Endothelial cell of umbilical vein (primary cell): Measurements from ENCODE around the gene OR2L3. TPM values are rescaled to one million over a fixed set of nuclear protein-coding genes. Genes with fewer than 3 reads are reported as not detected.
A peak's percentile ranks its signal among the peaks of the same experiment; 100 is the strongest.

Source experiments
- Bru-seq: library from RNA; stranded (reverse); fragments of 400-500 nt; gene quantifications from one replicate; lab custom pipeline; 2021; lab: Mats Ljungman, UMichigan
- BruChase-seq, 2 experiments: library from RNA; stranded (reverse); fragments of 400-500 nt; gene quantifications; one replicate each; lab custom pipeline; 2021; lab: Mats Ljungman, UMichigan
- BruUV-seq: library from RNA; stranded (reverse); fragments of 400-500 nt; replicated peaks from 2 replicates; lab custom pipeline; 2021; lab: Mats Ljungman, UMichigan
- CTCF ChIA-PET: fragments of 300-600, 350-600 bp; sonication (Branson Sonifier 250); formaldehyde crosslinking; loops from one replicate; lab custom pipeline; 2021; ENCODE audit warnings: antibody characterized with exemption, inconsistent platforms; lab: Charles Lee
- POLR2A ChIA-PET: fragments of 300-600, 350-600 bp; sonication (Branson Sonifier 250); formaldehyde crosslinking; loops from one replicate; lab custom pipeline; 2021; ENCODE audit warnings: antibody characterized with exemption, inconsistent platforms; lab: Charles Lee
- DNase-seq: peaks from one replicate; pipeline ENCODE4 v3.0.0-alpha.2; 2011; ENCODE audit warnings: low read depth, low spot score
- FAIRE-seq: peaks from 2 replicates; lab custom pipeline; 2011; peaks lifted over from hg19 to GRCh38; lab: Jason Lieb, UNC
- H2AFZ ChIP-seq: 2 replicates; pipeline ENCODE4 v1.6.0; 2012; ENCODE audit warnings: low read depth, low read length, control low read depth, inconsistent platforms
- H3K27ac ChIP-seq: 2 replicates; pipeline ENCODE4 v1.5.1; 2011; ENCODE audit warnings: low read depth, mild to moderate bottlenecking, control low read depth, low read length, moderate library complexity; ENCODE audit not compliant: insufficient read depth
- H3K27me3 ChIP-seq, 2 experiments: 2 replicates each; pipeline versions ENCODE4 v1.6.0 to v1.6.1; 2011; ENCODE audit warnings: low read length in 2 of 2, mixed read lengths in 1 of 2; ENCODE audit not compliant: control insufficient read depth in 2 of 2, insufficient read depth in 2 of 2
- H3K36me3 ChIP-seq, 2 experiments: 2 replicates in 1 of 2; 3 replicates in 1 of 2; pipeline ENCODE4 v1.5.1; 2011; ENCODE audit warnings: low read length in 2 of 2, mild to moderate bottlenecking in 1 of 2, moderate library complexity in 1 of 2; ENCODE audit not compliant: control insufficient read depth in 2 of 2, insufficient read depth in 2 of 2; ENCODE audit errors: extremely low read depth in 1 of 2
- H3K4me1 ChIP-seq: 3 replicates; pipeline ENCODE4 v1.5.1; 2011; ENCODE audit warnings: mild to moderate bottlenecking, low read length; ENCODE audit not compliant: control insufficient read depth, insufficient read depth; ENCODE audit errors: extremely low read depth
- H3K4me2 ChIP-seq: 2 replicates; pipeline ENCODE4 v1.6.1; 2011; ENCODE audit warnings: low read length, control low read depth, mixed read lengths; ENCODE audit not compliant: insufficient read depth
- H3K4me3 ChIP-seq, 3 experiments: fragments of 200-600 bp in 1 of 3; sonication (generic), shearing (Covaris generic) in 1 of 3; replicated peaks in 1 of 3; 2 replicates each; pipeline ENCODE4 v1.5.1; 2011 to 2016; ENCODE audit warnings: control low read depth in 3 of 3, low read length in 3 of 3, mild to moderate bottlenecking in 2 of 3, inconsistent platforms in 1 of 3, low read depth in 1 of 3, moderate library complexity in 1 of 3; ENCODE audit not compliant: insufficient read depth in 1 of 3
- H3K79me2 ChIP-seq: 2 replicates; pipeline ENCODE4 v1.6.0; 2012; ENCODE audit warnings: low read length, inconsistent platforms; ENCODE audit not compliant: control insufficient read depth, insufficient read depth
- H3K9ac ChIP-seq: replicated peaks from 2 replicates; pipeline ENCODE3; 2011; ENCODE audit warnings: low read length, control low read depth; ENCODE audit not compliant: insufficient read depth; ENCODE audit errors: extremely low read depth
- H3K9me1 ChIP-seq: replicated peaks from 3 replicates; pipeline ENCODE4 v1.6.0; 2011; ENCODE audit warnings: mild to moderate bottlenecking, low read length; ENCODE audit not compliant: control insufficient read depth, insufficient read depth; ENCODE audit errors: extremely low read depth
- H3K9me3 ChIP-seq: replicated peaks from 2 replicates; pipeline ENCODE4 v1.5.1; 2012; ENCODE audit warnings: low read length, inconsistent platforms; ENCODE audit not compliant: control insufficient read depth, insufficient read depth
- H4K20me1 ChIP-seq: replicated peaks from 2 replicates; pipeline ENCODE3; 2011; ENCODE audit warnings: mild to moderate bottlenecking, low read length; ENCODE audit not compliant: control insufficient read depth, insufficient read depth; ENCODE audit errors: extremely low read depth
- CTCF ChIP-seq, 2 donors: IDR thresholded peaks; 1 replicate in 1 of 2; 2 replicates in 1 of 2; pipeline ENCODE4 v1.5.1; 2011; ENCODE audit warnings: low read length in 2 of 2, mild to moderate bottlenecking in 2 of 2, moderate library complexity in 2 of 2, control low read depth in 1 of 2, inconsistent platforms in 1 of 2, low read depth in 1 of 2; ENCODE audit not compliant: insufficient read depth in 1 of 2; ENCODE audit errors: extremely low read depth in 1 of 2
- EZH2 ChIP-seq: IDR thresholded peaks from 2 replicates; pipeline ENCODE4 v1.6.1; 2012; ENCODE audit warnings: borderline replicate concordance, low read depth, mild to moderate bottlenecking, moderate library complexity, low read length, inconsistent platforms; ENCODE audit not compliant: severe bottlenecking
- FOS ChIP-seq: IDR thresholded peaks from 2 replicates; pipeline ENCODE4 v1.6.1; 2011; ENCODE audit warnings: mild to moderate bottlenecking, low read length, moderate library complexity, borderline replicate concordance; ENCODE audit not compliant: insufficient read depth
- GATA2 ChIP-seq: IDR thresholded peaks from 2 replicates; pipeline ENCODE4 v1.7.0; 2011; ENCODE audit warnings: low read depth, mild to moderate bottlenecking, moderate library complexity, mixed read lengths, low read length; ENCODE audit not compliant: insufficient read length, insufficient read depth
- JUN ChIP-seq: IDR thresholded peaks from 2 replicates; pipeline ENCODE4 v1.6.1; 2011; ENCODE audit warnings: borderline replicate concordance, low read depth; ENCODE audit not compliant: insufficient read length, insufficient read depth
- MYC ChIP-seq: IDR thresholded peaks from one replicate; pipeline ENCODE4 v1.6.1; 2011; ENCODE audit warnings: mild to moderate bottlenecking, low read depth, low read length
- POLR2A ChIP-seq: IDR thresholded peaks from 2 replicates; pipeline ENCODE4 v1.6.1; 2012; ENCODE audit warnings: low read depth, mild to moderate bottlenecking, control low read depth, low read length
- POLR2AphosphoS5 ChIP-seq: IDR thresholded peaks from 2 replicates; pipeline ENCODE4 v1.6.1; 2012; ENCODE audit warnings: low read depth, mild to moderate bottlenecking, control low read depth, low read length, moderate library complexity; ENCODE audit not compliant: insufficient read depth
- dilution Hi-C: fragments of 300-500 bp; cut with MboI; formaldehyde crosslinking; loops from one replicate; pipeline ENCODE4 v1.15.0; 2019; ENCODE audit warnings: low sequenced_read_pairs; ENCODE audit not compliant: extremely low pct_ligation_motif_present
- intact Hi-C: fragments of 100-400 bp; cut with micrococcal nuclease; formaldehyde crosslinking; loops from one replicate; pipeline ENCODE4 v1.10.0; 2022
- long read RNA-seq: library from polyadenylated mRNA; stranded (forward); transcript quantifications from one replicate; pipeline ENCODE4 v2.0.0, GENCODE V29; 2021
- polyA minus RNA-seq, 3 experiments: library from RNA; depleted of rRNA, polyadenylated mRNA; stranded (reverse); fragments of >200 nt; gene quantifications; 1 replicate in 1 of 3; 2 replicates in 2 of 3; pipeline ENCODE4 v1.2.3, GENCODE V29; 2011
- polyA plus RNA-seq, 4 experiments: library from polyadenylated mRNA; depleted of rRNA in 3 of 4; stranded (reverse) in 3 of 4; unstranded in 1 of 4; fragments of >200 nt; gene quantifications; 2 replicates each; pipeline versions ENCODE4 v1.2.1 to v1.2.3, GENCODE V29; 2011 to 2012; ENCODE audit warnings: missing spikeins in 1 of 4
- total RNA-seq: library from RNA; stranded (reverse); gene quantifications from 2 replicates; pipeline ENCODE4 v1.2.3, GENCODE V29; 2021
- TF ChIP-seq, protein P1 (sequence below): IDR thresholded peaks from 2 replicates; pipeline ENCODE4 v1.6.1; 2011; ENCODE audit not compliant: insufficient read depth, insufficient read length

The OR2L3 gene
- not detected in 2 replicates for total RNA-seq
- polyA plus RNA-seq, result not detected in 2 replicates
- not detected in 2 replicates for polyA plus RNA-seq (2011; cell fraction: cytosol; rRNA removed)
- polyA plus RNA-seq (2011; cell fraction: nucleus; rRNA removed), result not detected in 2 replicates
- polyA plus RNA-seq (2012), result not detected in 2 replicates
- 0.17 TPM in 1 of 2 replicates, not detected in the other for polyA minus RNA-seq
- not detected for polyA minus RNA-seq (2011; cell fraction: cytosol; rRNA and poly(A)+ RNA removed)
- polyA minus RNA-seq (2011; cell fraction: nucleus; rRNA and poly(A)+ RNA removed), result 0.14 TPM in 1 of 2 replicates, not detected in the other
- Bru-seq, nascent RNA, result not detected
- BruChase-seq, experiment 1, labeled RNA remaining after a 6-hour chase, result percentile 11 among the genes with signal in this experiment
- BruChase-seq, experiment 2, labeled RNA remaining after a 2-hour chase, result percentile 13 among the genes with signal in this experiment
- long read RNA-seq, result 0 reads

GRCh38 chr1:248046536-248046935 is at the start of gene OR2L3:
Gene OR2L3, plus strand, starts transcription at chr1:248046836. Its CDS starts 13,846 bp downstream, at chr1:248060682.
- dilution Hi-C loops (no loop called here), intact Hi-C loops (no loop called here)
- H2AFZ ChIP-seq, result no peak within 1 kb of the TSS
- TF ChIP-seq JUN (no peak), GATA2 (no peak), EZH2 (no peak), POLR2AphosphoS5 (no peak), POLR2A (no peak), FOS (no peak), CTCF (IDR thresholded peaks at IDR 0.05; ENCODE audit: extremely low read depth in 1 of 2, insufficient read depth in 1 of 2, low read depth in 1 of 2, low read length in 2 of 2) (no peak), MYC (no peak)
- TF ChIP-seq, protein P1, sequence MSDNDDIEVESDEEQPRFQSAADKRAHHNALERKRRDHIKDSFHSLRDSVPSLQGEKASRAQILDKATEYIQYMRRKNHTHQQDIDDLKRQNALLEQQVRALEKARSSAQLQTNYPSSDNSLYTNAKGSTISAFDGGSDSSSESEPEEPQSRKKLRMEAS, result no peak
- FAIRE-seq, result no peak
- no peaks in the 10 kb centered on the region for H3K9me1 ChIP-seq
- no TSS peak for BruUV-seq
- no peaks in the 10 kb centered on the region for H3K79me2 ChIP-seq
- no peaks in the 10 kb centered on the region for H3K36me3 ChIP-seq
- no peaks in the 10 kb centered on the region for H4K20me1 ChIP-seq
- no peak within 1 kb of the TSS for H3K9ac ChIP-seq
- DNase-seq, result no peak
- no peaks in the 10 kb centered on the region for H3K27me3 ChIP-seq
- no peak within 1 kb of the TSS for H3K4me2 ChIP-seq
- no peak within 1 kb of the TSS for H3K27ac ChIP-seq
- no peak within 1 kb of the TSS for H3K4me3 ChIP-seq
- POLR2A ChIA-PET, result no interaction called here
- CTCF ChIA-PET, result no interaction called here
- H3K9me3 ChIP-seq, result peaks cover 5% of the 10 kb centered on the region
- H3K4me1 ChIP-seq, result no peaks in the 10 kb centered on the region
